ENCODE measurements around the gene SLC25A21. TPM values are rescaled to one million over a fixed set of nuclear protein-coding genes. Genes with fewer than 3 reads are reported as not detected.

SLC25A21 gene
- total RNA-seq, 2 donors from 2014 or later = 1.2 TPM; not detected in 1

DNA sequence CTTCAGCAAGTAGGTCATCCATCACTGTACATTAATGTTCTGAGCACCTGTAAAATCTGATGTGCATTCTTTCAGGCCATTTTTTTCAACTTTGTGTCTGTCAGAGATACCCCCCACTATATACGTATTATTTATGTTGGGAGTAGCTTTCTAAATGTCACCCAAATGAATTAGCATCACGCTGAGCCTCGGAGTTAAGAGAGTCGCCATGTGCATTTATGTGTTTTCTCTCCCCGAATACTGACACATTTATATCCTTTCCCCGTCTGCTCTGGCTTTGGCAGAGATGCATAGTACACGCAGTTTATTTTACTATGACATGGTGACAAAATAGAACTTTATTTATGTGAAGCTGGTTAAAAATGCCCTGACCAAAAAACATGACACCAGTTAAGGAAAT, 216.4 kb downstream of the SLC25A21 start:
- no peak overlapping the region for H3K4me3 ChIP-seq
- TF ChIP-seq, protein P1, sequence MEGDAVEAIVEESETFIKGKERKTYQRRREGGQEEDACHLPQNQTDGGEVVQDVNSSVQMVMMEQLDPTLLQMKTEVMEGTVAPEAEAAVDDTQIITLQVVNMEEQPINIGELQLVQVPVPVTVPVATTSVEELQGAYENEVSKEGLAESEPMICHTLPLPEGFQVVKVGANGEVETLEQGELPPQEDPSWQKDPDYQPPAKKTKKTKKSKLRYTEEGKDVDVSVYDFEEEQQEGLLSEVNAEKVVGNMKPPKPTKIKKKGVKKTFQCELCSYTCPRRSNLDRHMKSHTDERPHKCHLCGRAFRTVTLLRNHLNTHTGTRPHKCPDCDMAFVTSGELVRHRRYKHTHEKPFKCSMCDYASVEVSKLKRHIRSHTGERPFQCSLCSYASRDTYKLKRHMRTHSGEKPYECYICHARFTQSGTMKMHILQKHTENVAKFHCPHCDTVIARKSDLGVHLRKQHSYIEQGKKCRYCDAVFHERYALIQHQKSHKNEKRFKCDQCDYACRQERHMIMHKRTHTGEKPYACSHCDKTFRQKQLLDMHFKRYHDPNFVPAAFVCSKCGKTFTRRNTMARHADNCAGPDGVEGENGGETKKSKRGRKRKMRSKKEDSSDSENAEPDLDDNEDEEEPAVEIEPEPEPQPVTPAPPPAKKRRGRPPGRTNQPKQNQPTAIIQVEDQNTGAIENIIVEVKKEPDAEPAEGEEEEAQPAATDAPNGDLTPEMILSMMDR (IDR thresholded peaks at IDR 0.05) = no peak
- DNase-seq (ENCODE audit: low spot score) (no peak), ATAC-seq (ENCODE audit: insufficient number of reproducible peaks, low FRiP score, low read depth) (no peak)
- H3K9me3 ChIP-seq = no peaks in the 10 kb centered on the region
- no peak overlapping the region for H3K27ac ChIP-seq
- H3K36me3 ChIP-seq = no peaks in the 10 kb centered on the region
- H3K4me1 ChIP-seq (ENCODE audit: control insufficient read depth in 1 of 2, low read depth in 2 of 2) = no peaks in the 10 kb centered on the region
- H3K27me3 ChIP-seq (replicated peaks; ENCODE audit: insufficient read depth) = no peaks in the 10 kb centered on the region

DNA sequence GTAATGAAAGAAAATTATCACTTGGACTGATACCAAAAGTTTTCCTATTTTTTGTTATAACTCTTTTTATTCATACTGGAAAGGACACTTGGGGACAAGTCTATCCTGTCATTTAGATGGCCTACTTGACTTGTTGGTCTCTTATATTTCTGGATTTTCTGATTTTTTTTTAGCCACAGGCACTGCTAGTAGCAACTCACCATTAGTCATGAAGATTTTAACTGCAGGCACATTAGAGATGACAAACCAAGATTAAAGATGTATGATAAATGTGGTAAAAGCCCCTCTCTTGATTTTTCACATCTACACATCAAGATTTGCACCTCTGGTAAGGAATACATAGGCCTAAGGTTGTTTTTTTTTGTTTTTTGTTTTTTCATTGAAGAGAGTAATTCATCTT, 217.0 kb downstream of the SLC25A21 start:
- no peaks in the 10 kb centered on the region for H3K4me1 ChIP-seq (ENCODE audit: control insufficient read depth in 1 of 2, low read depth in 2 of 2)
- no peak for ATAC-seq (ENCODE audit: insufficient number of reproducible peaks, low FRiP score, low read depth)
- H3K36me3 ChIP-seq = no peaks in the 10 kb centered on the region
- H3K27me3 ChIP-seq (replicated peaks; ENCODE audit: insufficient read depth) = no peaks in the 10 kb centered on the region
- TF ChIP-seq, protein P1 (IDR thresholded peaks at IDR 0.05) = no peak
- H3K4me3 ChIP-seq = no peak overlapping the region
- DNase-seq (ENCODE audit: low spot score) = no peak
- no peaks in the 10 kb centered on the region for H3K9me3 ChIP-seq
- no peak overlapping the region for H3K27ac ChIP-seq

DNA sequence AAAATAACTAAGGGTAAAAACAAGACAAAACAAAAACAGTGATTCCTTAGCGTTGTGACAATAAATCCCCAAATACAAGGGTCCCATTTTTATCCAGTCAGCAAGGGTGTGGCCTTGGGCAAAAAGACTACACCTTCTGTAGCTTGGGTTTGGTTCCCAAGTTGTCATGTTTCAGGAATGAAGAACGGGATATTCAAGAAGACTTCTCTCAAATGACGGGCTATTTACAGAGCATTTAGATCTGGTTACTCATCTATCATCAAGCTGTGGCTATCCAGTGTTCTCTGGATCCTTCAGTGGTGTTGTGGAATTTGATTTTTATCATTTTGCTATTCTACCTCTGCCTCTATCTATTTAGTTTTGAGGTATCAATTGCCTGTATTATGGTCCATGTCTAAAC, 219.7 kb downstream of the SLC25A21 start:
- Histone ChIP-seq H3K27ac (no peak overlapping the region), H3K4me1 (ENCODE audit: control insufficient read depth in 1 of 2, low read depth in 2 of 2) (no peaks in the 10 kb centered on the region), H3K27me3 (replicated peaks; ENCODE audit: insufficient read depth) (no peaks in the 10 kb centered on the region), H3K36me3 (no peaks in the 10 kb centered on the region), H3K9me3 (no peaks in the 10 kb centered on the region), H3K4me3 (no peak overlapping the region)
- ATAC-seq (ENCODE audit: insufficient number of reproducible peaks, low FRiP score, low read depth) = no peak
- DNase-seq (ENCODE audit: low spot score) = no peak
- TF ChIP-seq, protein P1 (IDR thresholded peaks at IDR 0.05) = no peak

DNA sequence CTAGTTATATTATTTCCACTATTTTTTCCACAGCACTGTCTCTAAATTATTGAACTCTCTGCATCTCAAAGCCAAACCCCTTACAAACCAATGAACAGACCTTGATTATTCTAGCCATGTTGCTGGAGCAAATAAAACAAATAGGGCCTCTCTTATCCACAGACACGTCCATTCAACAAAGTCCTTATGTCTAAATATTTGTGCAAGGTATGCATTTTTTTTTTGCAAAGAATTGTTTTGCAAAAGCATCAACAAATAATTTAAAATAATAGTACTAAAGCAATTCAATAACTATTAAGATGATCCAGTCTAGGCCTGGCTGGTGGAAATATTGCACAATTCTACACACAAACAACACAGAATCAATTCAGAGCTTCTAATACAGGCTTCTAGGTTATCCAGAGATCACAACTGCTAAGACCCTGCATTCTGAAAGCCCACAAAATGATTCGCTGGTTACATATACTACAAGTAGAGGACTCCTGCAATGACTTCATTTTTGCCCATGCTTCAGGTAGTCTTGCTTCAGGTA, 221.0 kb downstream of the SLC25A21 start:
- Histone ChIP-seq H3K27ac (no peak overlapping the region), H3K36me3 (no peaks in the 10 kb centered on the region), H3K4me3 (no peak overlapping the region), H3K4me1 (ENCODE audit: control insufficient read depth in 1 of 2, low read depth in 2 of 2) (no peaks in the 10 kb centered on the region), H3K27me3 (replicated peaks; ENCODE audit: insufficient read depth) (no peaks in the 10 kb centered on the region), H3K9me3 (no peaks in the 10 kb centered on the region)
- ATAC-seq (ENCODE audit: insufficient number of reproducible peaks, low FRiP score, low read depth) (no peak), DNase-seq (ENCODE audit: low spot score) (no peak)
- TF ChIP-seq, protein P1 (IDR thresholded peaks at IDR 0.05) = no peak

GRCh38 chr14:36950812-36951211, 221.6 kb downstream of the SLC25A21 start:
- H3K9me3 ChIP-seq = no peaks in the 10 kb centered on the region
- no peak overlapping the region for H3K27ac ChIP-seq
- H3K27me3 ChIP-seq (replicated peaks; ENCODE audit: insufficient read depth) = no peaks in the 10 kb centered on the region
- ATAC-seq (ENCODE audit: insufficient number of reproducible peaks, low FRiP score, low read depth) = no peak
- DNase-seq (ENCODE audit: low spot score) = no peak
- no peak overlapping the region for H3K4me3 ChIP-seq
- H3K4me1 ChIP-seq (ENCODE audit: control insufficient read depth in 1 of 2, low read depth in 2 of 2) = no peaks in the 10 kb centered on the region
- no peaks in the 10 kb centered on the region for H3K36me3 ChIP-seq
- TF ChIP-seq, protein P1 (IDR thresholded peaks at IDR 0.05) = no peak

Measured in thoracic aorta (tissue), 2 donors.